Measurements from ENCODE around the gene AIDA. TPM values are rescaled to one million over a fixed set of nuclear protein-coding genes. Genes with fewer than 3 reads are reported as not detected.

The AIDA gene
- total and polyA plus RNA-seq, 2 donors (not counting 1 experiment from before 2014, with no cell fraction given) = 67.9 to 153 TPM

DNA sequence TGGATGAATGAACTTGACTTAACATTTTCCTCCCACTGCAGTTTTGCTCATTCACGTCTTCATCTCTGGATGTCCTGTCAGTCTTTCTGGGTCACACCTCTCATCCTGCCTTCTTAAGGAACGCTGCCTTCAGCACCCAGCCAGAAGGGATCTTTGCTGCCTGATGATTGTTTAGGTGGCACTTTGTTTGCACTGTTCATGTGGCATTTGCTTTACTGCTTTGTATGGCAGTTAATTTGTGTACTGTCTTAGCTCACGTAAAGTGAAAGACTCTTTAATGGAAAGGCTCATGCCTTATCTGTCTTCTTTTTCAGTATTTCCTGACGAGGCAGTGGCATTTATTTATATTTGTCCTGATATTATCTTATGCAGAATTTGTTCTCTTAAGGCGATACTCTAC is 89.5 kb downstream of the AIDA start:
- Histone ChIP-seq H3K4me2 (ENCODE audit: extremely low read depth, insufficient read depth, low read length) (no peak overlapping the region), H3K9me3 (ENCODE audit: control insufficient read depth, insufficient read depth, low read depth, low read length) (no peaks in the 10 kb centered on the region), H3K36me3 (ENCODE audit: control insufficient read depth, insufficient read depth, low read length) (peaks cover 4% of the 10 kb centered on the region), H4K20me1 (ENCODE audit: control insufficient read depth, extremely low read depth, insufficient read depth, low read length) (no peaks in the 10 kb centered on the region), H3K27ac (ENCODE audit: insufficient read depth, low read length) (no peak overlapping the region), H3K27me3 (ENCODE audit: control insufficient read depth, insufficient read depth, low read length) (no peaks in the 10 kb centered on the region), H3K4me3 (replicated peaks in 1 of 4; ENCODE audit: control extremely low read depth in 1 of 4, insufficient read depth in 1 of 4, low read depth in 3 of 4, low read length in 4 of 4) (no peak overlapping the region), H3K4me1 (ENCODE audit: control insufficient read depth, extremely low read depth, insufficient read depth, low read length) (peaks cover 3% of the 10 kb centered on the region), H2AFZ (ENCODE audit: low read length) (no peak overlapping the region), H3K9ac (ENCODE audit: insufficient read depth, low read length) (no peak overlapping the region), H3K79me2 (ENCODE audit: control insufficient read depth, insufficient read depth, low read length) (peaks cover 15% of the 10 kb centered on the region)
- DNase-seq (ENCODE audit: low read depth in 2 of 2) = no peak
- no peak for TF ChIP-seq EZH2 (IDR thresholded peaks at IDR 0.05; ENCODE audit: low read length, missing control alignments)
- TF ChIP-seq, protein P1, sequence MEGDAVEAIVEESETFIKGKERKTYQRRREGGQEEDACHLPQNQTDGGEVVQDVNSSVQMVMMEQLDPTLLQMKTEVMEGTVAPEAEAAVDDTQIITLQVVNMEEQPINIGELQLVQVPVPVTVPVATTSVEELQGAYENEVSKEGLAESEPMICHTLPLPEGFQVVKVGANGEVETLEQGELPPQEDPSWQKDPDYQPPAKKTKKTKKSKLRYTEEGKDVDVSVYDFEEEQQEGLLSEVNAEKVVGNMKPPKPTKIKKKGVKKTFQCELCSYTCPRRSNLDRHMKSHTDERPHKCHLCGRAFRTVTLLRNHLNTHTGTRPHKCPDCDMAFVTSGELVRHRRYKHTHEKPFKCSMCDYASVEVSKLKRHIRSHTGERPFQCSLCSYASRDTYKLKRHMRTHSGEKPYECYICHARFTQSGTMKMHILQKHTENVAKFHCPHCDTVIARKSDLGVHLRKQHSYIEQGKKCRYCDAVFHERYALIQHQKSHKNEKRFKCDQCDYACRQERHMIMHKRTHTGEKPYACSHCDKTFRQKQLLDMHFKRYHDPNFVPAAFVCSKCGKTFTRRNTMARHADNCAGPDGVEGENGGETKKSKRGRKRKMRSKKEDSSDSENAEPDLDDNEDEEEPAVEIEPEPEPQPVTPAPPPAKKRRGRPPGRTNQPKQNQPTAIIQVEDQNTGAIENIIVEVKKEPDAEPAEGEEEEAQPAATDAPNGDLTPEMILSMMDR (conservative IDR thresholded peaks at IDR 0.05 in 1 of 2, IDR thresholded peaks at IDR 0.05 in 1 of 2; ENCODE audit: low read depth in 1 of 2, low read length in 2 of 2) = no peak

DNA sequence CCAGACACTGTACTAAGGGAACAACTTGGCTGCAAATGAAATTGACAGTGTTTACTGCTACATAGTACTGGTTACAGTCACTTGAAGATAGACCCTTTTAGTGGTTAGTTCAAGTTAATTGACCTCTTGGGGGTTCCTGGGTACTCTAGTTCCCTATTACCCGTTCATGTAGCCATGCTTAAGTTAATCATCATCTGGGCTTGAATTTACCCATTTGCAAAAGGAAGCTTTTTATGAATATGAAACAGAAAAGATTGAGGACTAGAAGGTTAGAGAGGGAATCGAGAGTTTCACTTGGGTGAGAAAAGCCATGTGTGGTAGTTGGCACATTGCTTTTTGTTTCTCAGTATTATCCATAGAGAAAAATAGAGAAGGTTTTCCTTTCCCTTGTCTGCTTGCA is 91.7 kb downstream of the AIDA start:
- no peak overlapping the region for H3K4me2 ChIP-seq (ENCODE audit: extremely low read depth, insufficient read depth, low read length)
- H3K4me1 ChIP-seq (ENCODE audit: control insufficient read depth, extremely low read depth, insufficient read depth, low read length) = peaks cover 7% of the 10 kb centered on the region
- H3K36me3 ChIP-seq (ENCODE audit: control insufficient read depth, insufficient read depth, low read length) = peaks cover 2% of the 10 kb centered on the region
- no peak overlapping the region for H3K9ac ChIP-seq (ENCODE audit: insufficient read depth, low read length)
- no peak overlapping the region for H3K27ac ChIP-seq (ENCODE audit: insufficient read depth, low read length)
- DNase-seq (ENCODE audit: low read depth in 2 of 2) = no peak
- H4K20me1 ChIP-seq (ENCODE audit: control insufficient read depth, extremely low read depth, insufficient read depth, low read length) = no peaks in the 10 kb centered on the region
- peak overlapping the region in 1 of 4 experiments; percentile 6 for H3K4me3 ChIP-seq (replicated peaks in 1 of 4; ENCODE audit: control extremely low read depth in 1 of 4, insufficient read depth in 1 of 4, low read depth in 3 of 4, low read length in 4 of 4)
- TF ChIP-seq, protein P1 (conservative IDR thresholded peaks at IDR 0.05 in 1 of 2, IDR thresholded peaks at IDR 0.05 in 1 of 2; ENCODE audit: low read depth in 1 of 2, low read length in 2 of 2) = no peak
- TF ChIP-seq EZH2 (IDR thresholded peaks at IDR 0.05; ENCODE audit: low read length, missing control alignments) = no peak
- peaks cover 15% of the 10 kb centered on the region for H3K79me2 ChIP-seq (ENCODE audit: control insufficient read depth, insufficient read depth, low read length)
- no peak overlapping the region for H2AFZ ChIP-seq (ENCODE audit: low read length)
- no peaks in the 10 kb centered on the region for H3K27me3 ChIP-seq (ENCODE audit: control insufficient read depth, insufficient read depth, low read length)
- H3K9me3 ChIP-seq (ENCODE audit: control insufficient read depth, insufficient read depth, low read depth, low read length) = no peaks in the 10 kb centered on the region

DNA sequence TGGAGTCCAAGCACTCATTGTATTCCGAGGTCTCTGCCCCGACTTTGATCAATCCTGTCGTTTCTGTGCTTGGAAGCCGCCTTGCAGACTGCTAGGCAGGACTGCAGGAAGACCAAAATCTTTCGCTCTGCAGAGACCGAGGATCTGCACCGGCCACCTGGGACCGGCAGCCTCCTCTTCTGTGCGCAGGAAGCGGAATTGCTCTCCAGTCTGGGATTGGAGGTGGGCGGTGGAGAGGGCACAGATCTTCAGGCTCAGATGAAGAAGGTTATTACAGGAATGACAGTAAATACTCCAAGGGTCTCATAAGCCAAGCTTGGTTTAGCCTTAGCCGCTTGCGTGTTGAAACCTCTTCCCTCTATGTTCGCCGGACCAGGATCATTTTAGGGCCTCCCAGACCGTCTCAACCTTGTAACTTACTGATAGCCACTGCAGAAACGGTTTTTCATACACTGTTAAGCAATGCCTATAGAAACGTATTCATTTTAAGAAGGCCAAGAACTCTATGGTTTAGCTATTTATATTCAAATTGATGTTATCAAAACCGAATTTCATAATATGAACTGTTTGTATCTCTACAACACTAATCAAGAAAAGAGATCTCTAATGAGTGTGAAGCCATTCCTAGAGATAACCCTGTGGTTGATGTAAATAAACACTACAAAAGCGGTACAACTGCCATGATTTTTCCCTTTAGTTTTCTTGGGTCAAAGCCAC is 93.3 kb downstream of the AIDA start:
- peak; percentile 35 to 48 for DNase-seq (ENCODE audit: low read depth in 2 of 2)
- Histone ChIP-seq H3K36me3 (ENCODE audit: control insufficient read depth, insufficient read depth, low read length) (peaks cover 2% of the 10 kb centered on the region), H3K9me3 (ENCODE audit: control insufficient read depth, insufficient read depth, low read depth, low read length) (no peaks in the 10 kb centered on the region), H3K4me1 (ENCODE audit: control insufficient read depth, extremely low read depth, insufficient read depth, low read length) (peaks cover 7% of the 10 kb centered on the region), H2AFZ (ENCODE audit: low read length) (peak overlapping the region; percentile 75), H3K4me2 (ENCODE audit: extremely low read depth, insufficient read depth, low read length) (peak overlapping the region; percentile 95), H3K79me2 (ENCODE audit: control insufficient read depth, insufficient read depth, low read length) (peaks cover 15% of the 10 kb centered on the region), H3K27ac (ENCODE audit: insufficient read depth, low read length) (peak overlapping the region; percentile 51), H3K4me3 (replicated peaks in 1 of 4; ENCODE audit: control extremely low read depth in 1 of 4, insufficient read depth in 1 of 4, low read depth in 3 of 4, low read length in 4 of 4) (peak overlapping the region; percentile 81 to 89 (median 88)), H3K9ac (ENCODE audit: insufficient read depth, low read length) (peak overlapping the region; percentile 93), H3K27me3 (ENCODE audit: control insufficient read depth, insufficient read depth, low read length) (no peaks in the 10 kb centered on the region), H4K20me1 (ENCODE audit: control insufficient read depth, extremely low read depth, insufficient read depth, low read length) (no peaks in the 10 kb centered on the region)
- TF ChIP-seq, protein P1 (conservative IDR thresholded peaks at IDR 0.05 in 1 of 2, IDR thresholded peaks at IDR 0.05 in 1 of 2; ENCODE audit: low read depth in 1 of 2, low read length in 2 of 2) = no peak
- TF ChIP-seq EZH2 (IDR thresholded peaks at IDR 0.05; ENCODE audit: low read length, missing control alignments) = no peak

Other genes with a start within 250 kb of the AIDA start
- gene HHIPL2, start 164.4 kb downstream of the AIDA start, total RNA-seq = under 0.01 and 0.33 TPM in 2 replicates
- 0.14 and 0.18 TPM in 2 replicates for gene HHIPL2, start 164.4 kb downstream of the AIDA start, polyA plus RNA-seq
- gene TAF1A, start 122.6 kb downstream of the AIDA start, total RNA-seq = 14.9 and 15.2 TPM in 2 replicates
- gene TAF1A, start 122.6 kb downstream of the AIDA start, polyA plus RNA-seq = 7.1 and 7.2 TPM in 2 replicates
- gene MIA3, start 94.4 kb downstream of the AIDA start, total RNA-seq = 53.2 and 68.0 TPM in 2 replicates
- gene MIA3, start 94.4 kb downstream of the AIDA start, polyA plus RNA-seq = 34.3 and 46.7 TPM in 2 replicates
- 52.6 and 60.6 TPM in 2 replicates for gene BROX, start 73 bp upstream of the AIDA start, total RNA-seq
- 11.3 and 12.1 TPM in 2 replicates for gene BROX, start 73 bp upstream of the AIDA start, polyA plus RNA-seq
- not detected in 2 replicates for gene FAM177B, start 24.7 kb upstream of the AIDA start, total RNA-seq
- gene FAM177B, start 24.7 kb upstream of the AIDA start, polyA plus RNA-seq = 0.06 TPM in 1 of 2 replicates, not detected in the other
- gene DISP1, start 102.5 kb upstream of the AIDA start, total RNA-seq = 3.1 and 5.9 TPM in 2 replicates
- gene DISP1, start 102.5 kb upstream of the AIDA start, polyA plus RNA-seq = 5.1 and 8.7 TPM in 2 replicates

Data from fibroblast of lung (primary cell).